Muscle layer of duodenum (tissue), 2 donors: ENCODE data around the gene WWOX.

Source experiments
- H3K27ac ChIP-seq: one replicate; pipeline ENCODE4 v1.7.0; 2013; ENCODE audit warnings: mild to moderate bottlenecking, low read length
- H3K27me3 ChIP-seq: one replicate; pipeline ENCODE4 v1.7.0; 2013; ENCODE audit warnings: low read depth, mild to moderate bottlenecking, control low read depth, low read length
- H3K36me3 ChIP-seq, 2 donors: one replicate each; pipeline ENCODE4 v1.7.0; 2013; ENCODE audit warnings: low read length in 2 of 2, control low read depth in 1 of 2, mild to moderate bottlenecking in 1 of 2; ENCODE audit not compliant: insufficient read depth in 2 of 2, control insufficient read depth in 1 of 2
- H3K4me1 ChIP-seq, 2 donors: one replicate each; pipeline ENCODE4 v1.7.0; 2013; ENCODE audit warnings: low read length in 2 of 2, mild to moderate bottlenecking in 2 of 2, control low read depth in 1 of 2, moderate library complexity in 1 of 2; ENCODE audit not compliant: insufficient read depth in 2 of 2, control insufficient read depth in 1 of 2
- H3K4me3 ChIP-seq, 2 donors: one replicate each; pipeline ENCODE4 v1.7.0; 2013; ENCODE audit warnings: low read length in 2 of 2, low read depth in 1 of 2, mild to moderate bottlenecking in 1 of 2
- H3K9me3 ChIP-seq, 2 donors: one replicate each; pipeline ENCODE4 v1.7.0; 2013; ENCODE audit warnings: low read length in 2 of 2, control low read depth in 1 of 2, mild to moderate bottlenecking in 1 of 2; ENCODE audit not compliant: control insufficient read depth in 1 of 2
- donor health status: healthy.

Gene WWOX

GRCh38 chr16:78740269-78740668, 640.8 kb downstream of the WWOX start:
- no peak overlapping the region for H3K4me3 ChIP-seq
- no peaks in the 10 kb centered on the region for H3K27me3 ChIP-seq
- no peak overlapping the region for H3K27ac ChIP-seq
- no peaks in the 10 kb centered on the region for H3K4me1 ChIP-seq
- no peaks in the 10 kb centered on the region for H3K9me3 ChIP-seq
- no peaks in the 10 kb centered on the region for H3K36me3 ChIP-seq

- Histone ChIP-seq H3K27me3 (no peaks in the 10 kb centered on the region), H3K27ac (peak overlapping the region; percentile 50), H3K4me3 (peak overlapping the region in 1 of 2 donors; percentile 28), H3K36me3 (no peaks in the 10 kb centered on the region), H3K9me3 (no peaks in the 10 kb centered on the region), H3K4me1 (no peaks in the 10 kb centered on the region)
These were observed 643.2 kb downstream of the WWOX start for GRCh38 chr16:78742501-78743283.

GRCh38 chr16:78743556-78743955, 644.1 kb downstream of the WWOX start:
- H3K4me1 ChIP-seq = no peaks in the 10 kb centered on the region
- no peak overlapping the region for H3K27ac ChIP-seq
- H3K4me3 ChIP-seq = no peak overlapping the region
- no peaks in the 10 kb centered on the region for H3K36me3 ChIP-seq
- H3K27me3 ChIP-seq = no peaks in the 10 kb centered on the region
- no peaks in the 10 kb centered on the region for H3K9me3 ChIP-seq

- Histone ChIP-seq H3K4me1 (no peaks in the 10 kb centered on the region), H3K4me3 (no peak overlapping the region), H3K27ac (no peak overlapping the region)
These were observed 644.6 kb downstream of the WWOX start for GRCh38 chr16:78744099-78744498.

GRCh38 chr16:78744796-78745107, 645.3 kb downstream of the WWOX start:
- no peaks in the 10 kb centered on the region for H3K4me1 ChIP-seq
- H3K27me3 ChIP-seq = no peaks in the 10 kb centered on the region
- H3K27ac ChIP-seq = no peak overlapping the region
- H3K4me3 ChIP-seq = no peak overlapping the region
- no peaks in the 10 kb centered on the region for H3K9me3 ChIP-seq
- no peaks in the 10 kb centered on the region for H3K36me3 ChIP-seq

More at GRCh38 chr16:78744099-78744498, 644.6 kb downstream of the WWOX start:
- Histone ChIP-seq H3K27me3 (no peaks in the 10 kb centered on the region), H3K9me3 (no peaks in the 10 kb centered on the region), H3K36me3 (no peaks in the 10 kb centered on the region)

- H3K4me3 ChIP-seq = no peak overlapping the region
- H3K4me1 ChIP-seq = no peaks in the 10 kb centered on the region
- no peak overlapping the region for H3K27ac ChIP-seq
- no peaks in the 10 kb centered on the region for H3K9me3 ChIP-seq
- no peaks in the 10 kb centered on the region for H3K36me3 ChIP-seq
- H3K27me3 ChIP-seq = no peaks in the 10 kb centered on the region
These were observed 645.9 kb downstream of the WWOX start for GRCh38 chr16:78745108-78746019.

GRCh38 chr16:78746718-78747117, 647.3 kb downstream of the WWOX start:
- Histone ChIP-seq H3K27ac (no peak overlapping the region), H3K9me3 (no peaks in the 10 kb centered on the region), H3K4me3 (no peak overlapping the region), H3K36me3 (no peaks in the 10 kb centered on the region), H3K27me3 (no peaks in the 10 kb centered on the region), H3K4me1 (no peaks in the 10 kb centered on the region)

GRCh38 chr16:78748220-78748929, 648.9 kb downstream of the WWOX start:
- H3K36me3 ChIP-seq = no peaks in the 10 kb centered on the region
- H3K4me1 ChIP-seq = no peaks in the 10 kb centered on the region
- H3K4me3 ChIP-seq = no peak overlapping the region
- H3K27me3 ChIP-seq = no peaks in the 10 kb centered on the region
- no peak overlapping the region for H3K27ac ChIP-seq
- H3K9me3 ChIP-seq = no peaks in the 10 kb centered on the region

GRCh38 chr16:78749745-78750268, 650.4 kb downstream of the WWOX start:
- no peaks in the 10 kb centered on the region for H3K36me3 ChIP-seq
- H3K27ac ChIP-seq = no peak overlapping the region
- H3K4me3 ChIP-seq = no peak overlapping the region
- H3K4me1 ChIP-seq = no peaks in the 10 kb centered on the region
- H3K9me3 ChIP-seq = no peaks in the 10 kb centered on the region
- no peaks in the 10 kb centered on the region for H3K27me3 ChIP-seq

- Histone ChIP-seq H3K9me3 (no peaks in the 10 kb centered on the region), H3K4me3 (no peak overlapping the region), H3K27me3 (no peaks in the 10 kb centered on the region), H3K36me3 (no peaks in the 10 kb centered on the region), H3K27ac (no peak overlapping the region), H3K4me1 (no peaks in the 10 kb centered on the region)
These were observed 651.2 kb downstream of the WWOX start for GRCh38 chr16:78750611-78751010.

- Histone ChIP-seq H3K4me1 (no peaks in the 10 kb centered on the region), H3K27me3 (no peaks in the 10 kb centered on the region), H3K36me3 (no peaks in the 10 kb centered on the region), H3K9me3 (no peaks in the 10 kb centered on the region), H3K27ac (no peak overlapping the region), H3K4me3 (no peak overlapping the region)
These were observed 652.1 kb downstream of the WWOX start for GRCh38 chr16:78751601-78752000.
